GM21786 (cell line): ENCODE data around the gene STK32B.

Source experiments
- ATAC-seq: cut with Tn5 transposase; IDR thresholded peaks from one replicate; pipeline ENCODE4 v1.9.1; 2021; ENCODE audit not compliant: unreplicated experiment

Gene STK32B

GRCh38 chr4:5337731-5338130 is 286.5 kb downstream of the STK32B start:
- ATAC-seq: no peak

GRCh38 chr4:5338531-5338930 is 287.3 kb downstream of the STK32B start:
- no peak for ATAC-seq

- ATAC-seq: no peak
These were observed 289.7 kb downstream of the STK32B start for GRCh38 chr4:5340991-5341451.

GRCh38 chr4:5341526-5341925 is 290.2 kb downstream of the STK32B start:
- no peak for ATAC-seq

GRCh38 chr4:5355846-5356245 is 304.6 kb downstream of the STK32B start:
- ATAC-seq: no peak

GRCh38 chr4:5357870-5358269 is 306.6 kb downstream of the STK32B start:
- no peak for ATAC-seq

- no peak for ATAC-seq
These were observed 310.7 kb downstream of the STK32B start for GRCh38 chr4:5361968-5362367.

- no peak for ATAC-seq
These were observed 313.1 kb downstream of the STK32B start for GRCh38 chr4:5364406-5364805.

- no peak for ATAC-seq
These were observed 314.1 kb downstream of the STK32B start for GRCh38 chr4:5365071-5366008.

- no peak for ATAC-seq
These were observed 314.7 kb downstream of the STK32B start for GRCh38 chr4:5366009-5366386.

GRCh38 chr4:5366421-5366820 is 315.1 kb downstream of the STK32B start:
- ATAC-seq: no peak

- ATAC-seq: no peak
These were observed 317.1 kb downstream of the STK32B start for GRCh38 chr4:5368426-5368825.

GRCh38 chr4:5370286-5370685 is 319.0 kb downstream of the STK32B start:
- ATAC-seq: no peak

- ATAC-seq: no peak
These were observed 320.3 kb downstream of the STK32B start for GRCh38 chr4:5371415-5372190.

- ATAC-seq: no peak
These were observed 320.9 kb downstream of the STK32B start for GRCh38 chr4:5372198-5372597.

- no peak for ATAC-seq
These were observed 322.0 kb downstream of the STK32B start for GRCh38 chr4:5373327-5373726.

GRCh38 chr4:5374592-5374991 is 323.3 kb downstream of the STK32B start:
- ATAC-seq: no peak

- no peak for ATAC-seq
These were observed 323.7 kb downstream of the STK32B start for GRCh38 chr4:5374994-5375393.

- ATAC-seq: no peak
These were observed 324.7 kb downstream of the STK32B start for GRCh38 chr4:5376015-5376414.

- ATAC-seq: no peak
These were observed 326.7 kb downstream of the STK32B start for GRCh38 chr4:5378002-5378401.

GRCh38 chr4:5379895-5380294 is 328.6 kb downstream of the STK32B start:
- no peak for ATAC-seq

- no peak for ATAC-seq
These were observed 330.7 kb downstream of the STK32B start for GRCh38 chr4:5381961-5382441.
